NT2/D1 (cell line): ENCODE data around the gene AGT.

Source experiments
- SUZ12 ChIP-seq: IDR thresholded peaks from 2 replicates; pipeline ENCODE4 v1.6.1; 2011; ENCODE audit not compliant: insufficient read length, insufficient read depth; ENCODE audit errors: extremely low read depth
- ZNF274 ChIP-seq: IDR thresholded peaks from 2 replicates; pipeline ENCODE4 v1.6.1; 2011; ENCODE audit warnings: mild to moderate bottlenecking, low read depth, low read length

DNA sequence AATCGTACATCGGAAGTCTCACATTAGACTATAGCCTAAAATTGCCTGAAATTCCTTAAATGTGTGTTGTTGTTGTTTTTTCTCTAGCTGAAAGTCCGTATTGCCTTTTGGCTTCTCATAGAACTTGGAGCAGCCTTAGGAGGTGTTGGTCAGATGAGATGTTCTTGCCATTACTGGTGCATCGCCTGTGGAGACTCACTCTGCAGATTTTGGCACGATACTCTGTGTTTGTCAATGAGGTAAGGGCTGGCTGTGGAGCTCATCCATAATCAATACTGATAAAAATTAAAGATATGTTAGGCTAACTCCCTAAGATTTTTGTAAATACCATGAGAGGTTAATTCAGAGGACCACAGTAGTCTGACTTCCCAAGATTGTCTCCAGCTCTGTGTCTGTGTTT, 28.9 kb downstream of the AGT start:
- no peak for TF ChIP-seq ZNF274
- TF ChIP-seq SUZ12 = no peak
